Peyer's patch (tissue), 4 donors: Measurements from ENCODE around the gene TLCD3B. TPM values are rescaled to one million over a fixed set of nuclear protein-coding genes. Genes with fewer than 3 reads are reported as not detected.

Experiments used
- DNase-seq, 3 donors: peaks; one replicate each; pipeline ENCODE4 v3.0.0-alpha.2; 2017 to 2019
- H3K27ac ChIP-seq, 4 donors: fragments of 200-600 bp; sonication (generic); one replicate each; pipeline ENCODE4 v1.5.1; 2016 to 2019
- H3K27me3 ChIP-seq, 2 donors: fragments of 200-600 bp; sonication (generic); one replicate each; pipeline ENCODE4 v1.5.1; 2019
- H3K36me3 ChIP-seq, 3 donors: fragments of 200-600 bp; sonication (generic); one replicate each; pipeline ENCODE4 v1.5.1; 2016 to 2019
- H3K4me1 ChIP-seq, 4 donors: fragments of 200-600 bp; sonication (generic); one replicate each; pipeline ENCODE4 v1.5.1; 2016 to 2019
- H3K4me3 ChIP-seq, 4 donors: fragments of 200-600 bp; sonication (generic); 1 replicate in 3 of 4; 2 replicates in 1 of 4; pipeline ENCODE4 v1.5.1; 2016 to 2019; ENCODE audit warnings: mild to moderate bottlenecking in 1 of 4
- H3K9me3 ChIP-seq, 4 donors: fragments of 200-600 bp; sonication (generic); one replicate each; pipeline ENCODE4 v1.5.1; 2016 to 2019; ENCODE audit warnings: mild to moderate bottlenecking in 1 of 4
- CTCF ChIP-seq, 6 experiments: fragments of 450-650 bp in 4 of 6; fragments of 200-600 bp in 2 of 6; sonication (generic) in 1 of 6; IDR thresholded peaks; one replicate each; pipeline ENCODE4 v1.5.1; 2017 to 2019; ENCODE audit warnings: antibody characterized with exemption in 6 of 6, mild to moderate bottlenecking in 3 of 6, moderate library complexity in 1 of 6
- POLR2A ChIP-seq, 2 donors: fragments of 450-650 bp; IDR thresholded peaks; one replicate each; pipeline ENCODE4 v1.5.1; 2017; ENCODE audit warnings: antibody characterized with exemption in 2 of 2, mild to moderate bottlenecking in 2 of 2, moderate library complexity in 2 of 2
- total RNA-seq, 4 donors: library from RNA; depleted of rRNA; stranded (reverse); fragments of >200 nt; gene quantifications; one replicate each; pipeline ENCODE4 v1.1.0, GENCODE V29; 2016

Gene TLCD3B
- total RNA-seq, 4 donors from 2014 or later, result not detected

DNA sequence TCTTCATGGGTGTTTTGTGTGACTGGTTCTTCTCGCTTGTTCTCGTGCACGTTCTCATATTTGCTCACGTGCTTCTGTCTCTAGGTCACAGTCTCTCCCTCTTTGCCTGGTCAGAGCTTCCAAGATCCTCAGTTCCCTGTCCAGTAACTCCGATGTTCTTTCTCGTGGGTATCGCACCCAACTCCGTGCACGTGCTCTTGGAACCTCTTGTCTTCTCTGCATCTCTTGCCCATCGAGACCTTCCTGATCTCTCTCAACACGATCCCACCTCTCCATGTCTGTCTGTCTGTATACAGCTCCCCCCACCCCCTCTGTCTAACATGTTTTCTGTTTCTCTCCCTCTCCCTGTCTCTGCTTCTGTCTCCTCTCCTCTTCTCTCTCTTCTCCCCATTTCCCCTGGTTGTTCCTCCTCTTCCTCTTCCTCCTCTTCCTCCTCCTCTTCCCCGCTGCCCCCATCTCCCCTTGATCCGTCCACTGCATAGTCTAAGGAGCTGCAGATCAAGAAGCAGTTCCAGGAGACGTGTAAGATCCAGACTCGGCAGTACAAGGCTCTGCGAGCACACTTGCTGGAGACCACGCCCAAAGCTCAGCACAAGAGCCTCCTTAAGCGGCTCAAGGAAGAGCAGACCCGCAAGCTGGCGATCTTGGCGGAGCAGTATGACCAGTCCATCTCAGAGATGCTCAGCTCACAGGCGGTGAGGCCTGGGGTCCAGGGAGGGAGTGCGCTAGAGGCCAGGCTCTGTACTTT is 41.8 kb downstream of the TLCD3B start:
- H3K4me3 ChIP-seq, result no peak overlapping the region
- H3K36me3 ChIP-seq, result peaks cover 0 to 95% (median 3%) of the 10 kb centered on the region in 3 donors
- peaks cover 0 to 8% (median 0%) of the 10 kb centered on the region in 4 donors for H3K4me1 ChIP-seq
- TF ChIP-seq POLR2A (IDR thresholded peaks at IDR 0.05) (no peak), CTCF (IDR thresholded peaks at IDR 0.05) (no peak)
- H3K27ac ChIP-seq, result no peak overlapping the region
- no peaks in the 10 kb centered on the region for H3K27me3 ChIP-seq
- peak in 1 of 3 donors; percentile 21 for DNase-seq
- no peaks in the 10 kb centered on the region for H3K9me3 ChIP-seq

DNA sequence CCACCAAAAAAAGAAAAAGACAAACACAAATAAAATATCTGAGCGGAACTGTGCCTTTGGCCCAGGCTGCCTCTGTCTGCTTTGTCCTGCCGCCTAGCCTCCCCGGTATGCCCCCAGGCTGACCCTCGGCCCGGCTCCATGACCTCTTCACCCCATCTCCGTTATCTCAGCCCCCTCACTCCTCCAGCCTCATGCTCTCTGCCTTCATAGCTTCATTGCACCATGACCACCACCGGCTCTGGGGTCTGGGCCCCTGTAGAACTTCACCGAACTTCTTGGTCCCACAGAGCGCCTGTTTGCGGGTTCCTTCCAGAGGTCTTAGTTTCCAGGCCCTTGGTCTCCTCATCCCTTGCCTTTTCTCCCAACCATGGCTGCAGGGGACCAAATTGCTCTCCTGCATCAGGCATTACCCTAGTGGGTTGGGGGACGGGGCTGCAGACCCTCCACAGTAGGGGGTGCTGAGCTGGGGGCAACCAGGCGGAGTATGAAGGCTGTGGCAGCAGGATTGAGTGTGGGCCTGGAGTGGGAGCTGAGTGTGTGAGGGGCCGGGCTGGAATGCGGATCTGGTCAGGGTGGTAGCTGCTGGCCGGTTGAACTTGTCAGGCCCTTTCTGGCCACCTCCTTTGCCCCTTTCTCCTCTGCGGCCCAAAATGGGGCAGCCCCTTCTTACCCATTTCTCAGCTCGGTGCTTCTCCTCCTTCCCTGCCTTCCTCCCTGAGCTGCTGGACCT is 42.6 kb downstream of the TLCD3B start:
- no peak for TF ChIP-seq POLR2A (IDR thresholded peaks at IDR 0.05)
- TF ChIP-seq CTCF (IDR thresholded peaks at IDR 0.05), result no peak
- DNase-seq, result peak in 1 of 3 donors; percentile 39
- no peak overlapping the region for H3K4me3 ChIP-seq
- no peaks in the 10 kb centered on the region for H3K9me3 ChIP-seq
- H3K27me3 ChIP-seq, result no peaks in the 10 kb centered on the region
- H3K4me1 ChIP-seq, result peaks cover 0 to under 1% (median 0%) of the 10 kb centered on the region in 4 donors
- no peak overlapping the region for H3K27ac ChIP-seq
- H3K36me3 ChIP-seq, result peaks cover 0 to 99% (median 3%) of the 10 kb centered on the region in 3 donors

- DNase-seq, result peak in 1 of 3 donors; percentile 24
- no peak for TF ChIP-seq POLR2A (IDR thresholded peaks at IDR 0.05)
- TF ChIP-seq CTCF (IDR thresholded peaks at IDR 0.05), result no peak
- H3K27ac ChIP-seq, result no peak overlapping the region
- H3K36me3 ChIP-seq, result peaks cover 0 to 99% (median 3%) of the 10 kb centered on the region in 3 donors
- H3K27me3 ChIP-seq, result no peaks in the 10 kb centered on the region
- no peaks in the 10 kb centered on the region for H3K9me3 ChIP-seq
- H3K4me3 ChIP-seq, result no peak overlapping the region
- no peaks in the 10 kb centered on the region for H3K4me1 ChIP-seq
These were observed 43.5 kb downstream of the TLCD3B start for GRCh38 chr16:29987371-29988085.

DNA sequence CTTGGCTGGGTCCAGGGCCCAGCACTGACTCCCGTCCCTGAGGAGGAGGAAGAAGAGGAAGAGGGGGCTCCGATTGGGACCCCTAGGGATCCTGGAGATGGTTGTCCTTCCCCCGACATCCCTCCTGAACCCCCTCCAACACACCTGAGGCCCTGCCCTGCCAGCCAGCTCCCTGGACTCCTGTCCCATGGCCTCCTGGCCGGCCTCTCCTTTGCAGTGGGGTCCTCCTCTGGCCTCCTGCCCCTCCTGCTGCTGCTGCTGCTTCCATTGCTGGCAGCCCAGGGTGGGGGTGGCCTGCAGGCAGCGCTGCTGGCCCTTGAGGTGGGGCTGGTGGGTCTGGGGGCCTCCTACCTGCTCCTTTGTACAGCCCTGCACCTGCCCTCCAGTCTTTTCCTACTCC is 44.1 kb downstream of the TLCD3B start:
- peak in 1 of 3 donors; percentile 41 for DNase-seq
- H3K4me1 ChIP-seq, result no peaks in the 10 kb centered on the region

More for the DNA sequence above, 44.1 kb downstream of the TLCD3B start:
- no peak overlapping the region for H3K27ac ChIP-seq
- TF ChIP-seq POLR2A (IDR thresholded peaks at IDR 0.05) (no peak), CTCF (IDR thresholded peaks at IDR 0.05) (no peak)
- no peak overlapping the region for H3K4me3 ChIP-seq
- H3K27me3 ChIP-seq, result no peaks in the 10 kb centered on the region
- H3K9me3 ChIP-seq, result no peaks in the 10 kb centered on the region
- H3K36me3 ChIP-seq, result peaks cover 0 to 99% (median 3%) of the 10 kb centered on the region in 3 donors
